Cardiac fibroblast (primary cell): ENCODE results near the gene COBL.

Experiments
- DNase-seq, 2 donors: peaks; one replicate each; pipeline versions ENCODE4 v3.0.0 to v3.0.0-alpha.2; 2010; ENCODE audit warnings: low read depth in 2 of 2
- H3K4me3 ChIP-seq, 2 donors: replicated peaks in 1 of 2; 1 replicate in 1 of 2; 2 replicates in 1 of 2; pipeline ENCODE4 v1.5.1; 2011; ENCODE audit warnings: low read depth in 2 of 2, low read length in 2 of 2, mild to moderate bottlenecking in 2 of 2, moderate library complexity in 1 of 2
- TF ChIP-seq, protein P1 (sequence below): IDR thresholded peaks from one replicate; pipeline ENCODE4 v1.5.1; 2011; ENCODE audit warnings: low read depth, mild to moderate bottlenecking, low read length, inconsistent platforms

COBL gene

DNA sequence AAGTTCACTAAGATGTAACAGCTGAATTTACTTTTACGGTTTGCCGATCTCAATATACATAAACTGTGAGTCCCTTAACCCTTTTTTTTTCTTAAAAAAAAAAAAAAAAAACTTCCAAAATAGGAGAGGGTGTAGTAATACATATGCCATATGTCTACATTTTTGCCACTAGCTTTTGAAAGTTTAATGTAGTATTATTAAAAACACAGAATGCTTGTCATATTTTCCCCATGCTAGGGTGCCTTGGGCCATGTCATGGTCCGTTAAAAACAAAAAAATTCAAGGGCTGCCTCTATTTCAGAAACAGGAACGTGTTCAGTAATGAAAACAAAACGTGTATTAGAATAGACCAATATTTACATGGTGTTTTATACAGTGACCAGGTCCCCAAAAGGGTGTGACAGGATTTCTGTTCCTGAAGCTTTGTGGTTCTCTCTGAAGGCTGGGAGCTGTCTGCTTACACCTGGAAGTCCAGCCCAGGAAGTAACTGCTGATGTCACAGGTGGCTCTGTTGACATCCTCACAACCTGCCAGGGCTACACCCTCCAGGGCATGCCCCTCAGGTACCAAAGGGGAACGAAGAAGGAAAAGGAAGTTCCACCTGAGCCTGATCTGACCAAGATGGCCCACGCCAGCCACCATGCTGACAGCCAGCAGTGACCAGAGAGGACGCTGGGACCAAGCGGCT is 79.0 kb downstream of the COBL start:
- H3K4me3 ChIP-seq, result no peak overlapping the region
- TF ChIP-seq, protein P1, sequence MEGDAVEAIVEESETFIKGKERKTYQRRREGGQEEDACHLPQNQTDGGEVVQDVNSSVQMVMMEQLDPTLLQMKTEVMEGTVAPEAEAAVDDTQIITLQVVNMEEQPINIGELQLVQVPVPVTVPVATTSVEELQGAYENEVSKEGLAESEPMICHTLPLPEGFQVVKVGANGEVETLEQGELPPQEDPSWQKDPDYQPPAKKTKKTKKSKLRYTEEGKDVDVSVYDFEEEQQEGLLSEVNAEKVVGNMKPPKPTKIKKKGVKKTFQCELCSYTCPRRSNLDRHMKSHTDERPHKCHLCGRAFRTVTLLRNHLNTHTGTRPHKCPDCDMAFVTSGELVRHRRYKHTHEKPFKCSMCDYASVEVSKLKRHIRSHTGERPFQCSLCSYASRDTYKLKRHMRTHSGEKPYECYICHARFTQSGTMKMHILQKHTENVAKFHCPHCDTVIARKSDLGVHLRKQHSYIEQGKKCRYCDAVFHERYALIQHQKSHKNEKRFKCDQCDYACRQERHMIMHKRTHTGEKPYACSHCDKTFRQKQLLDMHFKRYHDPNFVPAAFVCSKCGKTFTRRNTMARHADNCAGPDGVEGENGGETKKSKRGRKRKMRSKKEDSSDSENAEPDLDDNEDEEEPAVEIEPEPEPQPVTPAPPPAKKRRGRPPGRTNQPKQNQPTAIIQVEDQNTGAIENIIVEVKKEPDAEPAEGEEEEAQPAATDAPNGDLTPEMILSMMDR, result no peak
- no peak for DNase-seq

DNA sequence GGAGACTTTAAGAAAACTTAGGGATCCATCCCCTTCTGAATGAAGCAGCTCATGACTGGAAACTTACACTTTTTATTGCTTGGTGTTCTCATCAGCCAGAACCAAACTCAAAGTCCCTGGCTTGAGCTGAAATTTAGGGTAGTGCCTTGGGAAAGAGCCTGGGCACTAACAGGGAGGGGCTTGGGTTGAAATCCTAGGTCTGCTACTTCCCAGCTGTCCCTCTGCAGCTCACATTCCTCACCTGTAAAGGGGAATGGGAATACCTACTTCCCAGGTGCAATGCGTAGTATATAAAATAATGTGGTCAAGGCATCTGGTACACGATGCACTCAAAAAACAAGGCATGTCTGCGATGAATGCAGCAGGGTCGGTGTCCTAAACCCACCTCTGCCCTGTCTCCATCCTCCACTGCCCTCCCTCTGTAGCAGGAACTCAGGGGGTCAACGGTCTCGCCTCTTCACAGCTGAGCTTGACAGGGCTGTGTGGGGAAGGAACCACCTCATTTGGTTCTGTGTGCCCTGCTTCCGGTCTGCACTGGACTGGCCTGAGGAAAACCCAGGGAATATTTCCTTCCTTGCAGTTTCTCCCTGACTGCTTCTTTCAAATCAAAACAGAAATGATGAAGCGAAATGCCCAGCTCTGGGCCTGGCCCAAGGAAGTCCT is 80.0 kb downstream of the COBL start:
- DNase-seq, result no peak
- TF ChIP-seq, protein P1, result no peak
- no peak overlapping the region for H3K4me3 ChIP-seq

DNA sequence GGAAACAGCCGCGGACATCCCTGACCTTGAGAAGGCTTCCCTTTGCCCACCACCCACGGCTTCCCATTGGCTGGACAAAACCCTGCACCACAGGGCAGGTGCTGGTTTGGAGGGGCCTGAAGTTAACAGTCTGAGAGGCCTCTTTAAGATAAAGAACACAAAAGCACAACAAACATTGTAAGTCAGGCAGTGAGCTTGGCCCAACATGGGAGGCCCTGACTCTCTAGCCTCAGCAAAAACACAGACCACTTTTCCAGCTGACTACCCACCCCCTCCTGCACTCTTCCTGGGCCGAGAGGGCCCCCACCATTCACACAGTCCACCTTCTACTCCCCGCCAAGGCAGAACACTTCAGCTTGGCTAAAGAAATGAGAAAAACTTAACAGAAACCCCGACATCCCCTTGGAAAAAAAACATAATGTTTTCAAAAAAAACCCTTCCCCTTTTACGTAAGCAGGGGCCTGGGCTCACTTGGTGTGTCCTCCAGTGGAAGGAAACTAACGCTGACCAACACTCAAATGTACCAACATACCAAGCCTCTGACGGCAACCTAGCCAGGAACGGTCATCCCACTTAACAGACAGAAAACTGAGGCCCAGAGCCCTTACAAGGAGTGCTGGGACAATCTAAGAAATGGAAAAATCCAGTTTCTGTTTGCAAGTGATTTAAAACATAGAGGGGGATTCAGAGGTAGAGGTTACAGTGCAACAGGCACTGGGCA is 80.9 kb downstream of the COBL start:
- no peak for DNase-seq
- TF ChIP-seq, protein P1, result no peak
- no peak overlapping the region for H3K4me3 ChIP-seq

DNA sequence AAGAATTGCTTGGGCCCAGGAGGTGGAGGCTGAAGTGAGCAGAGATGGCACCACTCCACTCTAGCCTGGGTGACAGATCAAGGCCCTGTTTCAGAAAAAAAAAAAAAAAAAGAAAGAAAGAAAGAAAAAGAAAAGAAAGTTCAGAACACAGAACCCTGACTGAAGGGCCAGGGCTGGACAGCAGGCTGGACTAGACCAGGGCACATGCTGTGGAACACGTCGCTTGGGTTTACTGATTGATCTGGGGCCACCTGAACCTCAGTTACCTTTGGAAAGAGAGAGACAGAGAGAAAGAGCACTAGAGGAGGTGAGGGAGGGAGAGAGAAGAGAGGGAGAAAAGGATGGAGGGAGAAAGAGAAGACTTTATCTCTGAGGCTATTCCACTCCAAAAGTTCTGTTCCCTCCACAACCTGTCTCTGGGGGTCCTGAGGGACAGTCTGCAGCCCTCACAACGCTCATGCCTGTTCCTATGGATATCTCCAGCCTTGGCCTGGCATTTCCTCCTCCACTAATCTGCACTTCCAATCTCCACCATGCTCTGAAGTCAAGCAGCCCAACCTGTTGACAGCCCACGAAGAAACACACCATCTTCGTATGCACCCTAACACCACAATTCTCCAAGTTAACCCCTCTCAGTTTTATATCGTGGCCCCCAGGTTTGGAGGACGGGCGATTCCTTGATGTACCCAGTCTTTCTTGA is 81.8 kb downstream of the COBL start:
- H3K4me3 ChIP-seq, result no peak overlapping the region
- TF ChIP-seq, protein P1, result no peak
- DNase-seq, result no peak

DNA sequence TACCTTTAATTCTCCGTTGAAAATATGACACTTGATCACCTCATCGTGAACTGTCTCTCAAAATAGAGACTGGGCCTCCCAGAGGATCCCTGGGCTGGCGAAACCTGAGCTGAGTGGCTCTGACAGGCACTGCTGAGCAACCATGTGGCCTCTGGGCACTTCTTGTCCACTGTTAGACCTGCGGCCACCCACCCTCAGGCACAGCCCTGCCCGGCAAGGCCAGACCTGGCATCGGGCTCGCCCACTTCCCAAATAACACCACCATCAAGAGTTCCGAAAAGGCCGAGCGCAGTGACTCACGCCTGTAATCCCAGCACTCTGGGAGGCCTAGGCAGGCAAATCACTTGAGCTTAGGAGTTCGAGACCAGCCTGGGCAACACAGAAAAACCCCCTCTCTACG is 82.5 kb downstream of the COBL start:
- DNase-seq, result no peak
- TF ChIP-seq, protein P1, result no peak
- no peak overlapping the region for H3K4me3 ChIP-seq

DNA sequence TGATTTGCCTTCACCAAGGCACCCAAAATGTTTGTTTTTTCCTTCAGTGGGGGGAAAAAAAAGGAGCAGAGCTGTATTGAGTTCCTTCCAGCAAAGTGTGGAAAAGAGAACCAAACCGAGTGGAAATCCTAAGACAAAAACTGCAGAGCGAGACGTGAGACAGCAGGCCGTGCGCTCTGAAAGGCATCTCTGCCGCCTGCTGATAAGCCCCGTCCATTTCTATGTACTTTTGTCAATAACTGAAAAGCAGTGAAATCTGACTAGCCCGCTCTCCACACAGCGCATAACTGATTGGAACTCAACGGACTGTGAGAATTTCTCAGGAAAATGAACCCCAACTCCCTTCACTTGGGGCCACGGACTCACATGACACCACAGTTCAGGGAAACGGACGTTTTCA is 83.2 kb downstream of the COBL start:
- no peak for DNase-seq
- TF ChIP-seq, protein P1, result no peak
- no peak overlapping the region for H3K4me3 ChIP-seq
